ENCODE results near the gene PCMT1. TPM values are rescaled to one million over a fixed set of nuclear protein-coding genes. Genes with fewer than 3 reads are reported as not detected.

PCMT1 gene
- total and polyA plus RNA-seq, 7 donors = 124 to 613 (median 161) TPM

- H3K27ac ChIP-seq = no peak overlapping the region
- peaks cover 0 to 38% of the 10 kb centered on the region in 2 donors for H3K36me3 ChIP-seq (ENCODE audit: insufficient read depth in 1 of 2, low read depth in 1 of 2)
- TF ChIP-seq CTCF (IDR thresholded peaks at IDR 0.05) = no peak
- no peak for DNase-seq
- no peak for ATAC-seq
- WGBS, 3 donors = 91 to 96% (median 93%) methylated on average over 3 of the region's 3 CpGs
- intact Hi-C loops (cut with DNase I) = no loop called here
- H3K9me3 ChIP-seq = no peaks in the 10 kb centered on the region
- no peaks in the 10 kb centered on the region for H3K27me3 ChIP-seq (ENCODE audit: insufficient read depth in 3 of 3, low read length in 2 of 3)
- H3K4me3 ChIP-seq = no peak overlapping the region
- H3K4me1 ChIP-seq = no peaks in the 10 kb centered on the region
These were observed 34.0 kb downstream of the PCMT1 start for GRCh38 chr6:149783551-149783950.

- H3K9me3 ChIP-seq = no peaks in the 10 kb centered on the region
- H3K36me3 ChIP-seq (ENCODE audit: insufficient read depth in 1 of 2, low read depth in 1 of 2) = peaks cover 4 to 75% of the 10 kb centered on the region in 2 donors
- no peak overlapping the region for H3K4me3 ChIP-seq
- H3K27ac ChIP-seq = no peak overlapping the region
- 76 to 85% (median 83%) methylated on average over 4 of the region's 4 CpGs for WGBS, 3 donors
- intact Hi-C loops (cut with DNase I) = no loop called here
- no peak for TF ChIP-seq CTCF (IDR thresholded peaks at IDR 0.05)
- no peak for DNase-seq
- no peak for ATAC-seq
- no peaks in the 10 kb centered on the region for H3K4me1 ChIP-seq
- H3K27me3 ChIP-seq (ENCODE audit: insufficient read depth in 3 of 3, low read length in 2 of 3) = no peaks in the 10 kb centered on the region
These were observed 56.6 kb downstream of the PCMT1 start for GRCh38 chr6:149806127-149806526.

GRCh38 chr6:149809798-149810197, 60.3 kb downstream of the PCMT1 start:
- no peaks in the 10 kb centered on the region for H3K27me3 ChIP-seq (ENCODE audit: insufficient read depth in 3 of 3, low read length in 2 of 3)
- H3K4me3 ChIP-seq = no peak overlapping the region
- H3K36me3 ChIP-seq (ENCODE audit: insufficient read depth in 1 of 2, low read depth in 1 of 2) = peaks cover 0 to 63% of the 10 kb centered on the region in 2 donors
- H3K27ac ChIP-seq = no peak overlapping the region
- WGBS, 3 donors = 86 to 90% (median 88%) methylated on average over 2 of the region's 2 CpGs
- DNase-seq (no peak), ATAC-seq (no peak)
- no peaks in the 10 kb centered on the region for H3K4me1 ChIP-seq
- TF ChIP-seq CTCF (IDR thresholded peaks at IDR 0.05) = no peak
- intact Hi-C loops (cut with DNase I) = no loop called here
- H3K9me3 ChIP-seq = no peaks in the 10 kb centered on the region

GRCh38 chr6:149813351-149813750, 63.8 kb downstream of the PCMT1 start:
- H3K27me3 ChIP-seq (ENCODE audit: insufficient read depth in 3 of 3, low read length in 2 of 3) = no peaks in the 10 kb centered on the region
- H3K4me1 ChIP-seq = no peaks in the 10 kb centered on the region
- H3K27ac ChIP-seq = no peak overlapping the region
- ATAC-seq (no peak), DNase-seq (no peak)
- H3K9me3 ChIP-seq = no peaks in the 10 kb centered on the region
- H3K4me3 ChIP-seq = no peak overlapping the region
- no peak for TF ChIP-seq CTCF (IDR thresholded peaks at IDR 0.05)
- H3K36me3 ChIP-seq (ENCODE audit: insufficient read depth in 1 of 2, low read depth in 1 of 2) = peaks cover 0 to 38% of the 10 kb centered on the region in 2 donors
- intact Hi-C loops (cut with DNase I) = no loop called here
- WGBS, 3 donors = 97 to 100% (median 99%) methylated on average over 3 of the region's 3 CpGs

- H3K27me3 ChIP-seq (ENCODE audit: insufficient read depth in 3 of 3, low read length in 2 of 3) = no peaks in the 10 kb centered on the region
- no peak for TF ChIP-seq CTCF (IDR thresholded peaks at IDR 0.05)
- intact Hi-C loops (cut with DNase I) = no loop called here
- peaks cover 0 to 24% of the 10 kb centered on the region in 2 donors for H3K36me3 ChIP-seq (ENCODE audit: insufficient read depth in 1 of 2, low read depth in 1 of 2)
- no peaks in the 10 kb centered on the region for H3K4me1 ChIP-seq
- DNase-seq (no peak), ATAC-seq (no peak)
- no peaks in the 10 kb centered on the region for H3K9me3 ChIP-seq
- no peak overlapping the region for H3K4me3 ChIP-seq
- H3K27ac ChIP-seq = no peak overlapping the region
- 89 to 95% (median 92%) methylated on average over 4 of the region's 4 CpGs for WGBS, 3 donors
These were observed 66.2 kb downstream of the PCMT1 start for GRCh38 chr6:149815788-149816187.
